Testis (tissue), 3 donors: ENCODE measurements around the gene BCORL1. TPM values are rescaled to one million over a fixed set of nuclear protein-coding genes. Genes with fewer than 3 reads are reported as not detected.

ENCODE experiments used
- DNase-seq: peaks from one replicate; pipeline ENCODE4 v3.0.0-alpha.2; 2019
- H3K27ac ChIP-seq, 2 donors: fragments of 200-600 bp; sonication (generic); one replicate each; pipeline ENCODE4 v1.5.1; 2019
- H3K27me3 ChIP-seq: fragments of 200-600 bp; sonication (generic); one replicate; pipeline ENCODE4 v1.5.1; 2019
- H3K36me3 ChIP-seq: fragments of 200-600 bp; sonication (generic); one replicate; pipeline ENCODE4 v1.5.1; 2017; ENCODE audit warnings: low read depth; ENCODE audit errors: missing control alignments
- H3K4me1 ChIP-seq: fragments of 200-600 bp; sonication (generic); one replicate; pipeline ENCODE4 v1.5.1; 2019
- H3K4me3 ChIP-seq, 2 donors: fragments of 200-600 bp; sonication (generic); one replicate each; pipeline ENCODE4 v1.5.1; 2017 to 2019
- H3K9me3 ChIP-seq: fragments of 200-600 bp; sonication (generic); one replicate; pipeline ENCODE4 v1.5.1; 2017
- POLR2A ChIP-seq: fragments of 450-650 bp; IDR thresholded peaks from one replicate; pipeline ENCODE4 v1.6.1; 2017; ENCODE audit warnings: antibody characterized with exemption, mild to moderate bottlenecking, moderate library complexity
- WGBS, 2 donors: methylation state at CpG; one replicate each; pipeline ENCODE4 v1.1.5; 2018; 5-methylcytosine and 5-hydroxymethylcytosine counted together
- intact Hi-C: fragments of 100-400 bp; cut with DNase I; formaldehyde crosslinking; loops from one replicate; pipeline ENCODE4 v1.15.1; 2023; ENCODE audit warnings: low total_unique reads
- polyA plus RNA-seq: library from polyadenylated mRNA; stranded (reverse); fragments of 350-450 nt; fragmentation: Illumina TruSeq; extraction: RNeasy Lipid Tissue Mini Kit (QIAGEN cat#74804); gene quantifications from one replicate; pipeline ENCODE4 v1.2.3, GENCODE V29; 2014; ENCODE audit warnings: low read depth, low replicate concordance; ENCODE audit not compliant: insufficient read depth
- total RNA-seq, 2 donors: library from RNA; depleted of rRNA; stranded (reverse); fragments of >200 nt; gene quantifications; one replicate each; pipeline ENCODE4 v1.2.3, GENCODE V29; 2016
- TF ChIP-seq, protein P1 (sequence below), 3 experiments: fragments of 450-650 bp in 2 of 3; fragments of 200-600 bp in 1 of 3; sonication (generic) in 1 of 3; IDR thresholded peaks; one replicate each; pipeline ENCODE4 v1.5.1; 2016 to 2019; ENCODE audit warnings: antibody characterized with exemption in 3 of 3, mild to moderate bottlenecking in 2 of 3, moderate library complexity in 1 of 3

The BCORL1 gene
- total and polyA plus RNA-seq, 3 donors from 2014 or later, result 27.7 to 33.1 (median 32.3) TPM

GRCh38 chrX:129953334-129953648 lies 29.1 kb upstream of the BCORL1 start:
- no peaks in the 10 kb centered on the region for H3K9me3 ChIP-seq
- DNase-seq, result no peak
- H3K27me3 ChIP-seq, result no peaks in the 10 kb centered on the region
- peaks cover 3% of the 10 kb centered on the region for H3K4me1 ChIP-seq
- no peak overlapping the region for H3K27ac ChIP-seq
- intact Hi-C loops, result no loop called here
- peak overlapping the region in 1 of 2 donors; percentile 29 for H3K4me3 ChIP-seq
- no peaks in the 10 kb centered on the region for H3K36me3 ChIP-seq
- TF ChIP-seq, protein P1, sequence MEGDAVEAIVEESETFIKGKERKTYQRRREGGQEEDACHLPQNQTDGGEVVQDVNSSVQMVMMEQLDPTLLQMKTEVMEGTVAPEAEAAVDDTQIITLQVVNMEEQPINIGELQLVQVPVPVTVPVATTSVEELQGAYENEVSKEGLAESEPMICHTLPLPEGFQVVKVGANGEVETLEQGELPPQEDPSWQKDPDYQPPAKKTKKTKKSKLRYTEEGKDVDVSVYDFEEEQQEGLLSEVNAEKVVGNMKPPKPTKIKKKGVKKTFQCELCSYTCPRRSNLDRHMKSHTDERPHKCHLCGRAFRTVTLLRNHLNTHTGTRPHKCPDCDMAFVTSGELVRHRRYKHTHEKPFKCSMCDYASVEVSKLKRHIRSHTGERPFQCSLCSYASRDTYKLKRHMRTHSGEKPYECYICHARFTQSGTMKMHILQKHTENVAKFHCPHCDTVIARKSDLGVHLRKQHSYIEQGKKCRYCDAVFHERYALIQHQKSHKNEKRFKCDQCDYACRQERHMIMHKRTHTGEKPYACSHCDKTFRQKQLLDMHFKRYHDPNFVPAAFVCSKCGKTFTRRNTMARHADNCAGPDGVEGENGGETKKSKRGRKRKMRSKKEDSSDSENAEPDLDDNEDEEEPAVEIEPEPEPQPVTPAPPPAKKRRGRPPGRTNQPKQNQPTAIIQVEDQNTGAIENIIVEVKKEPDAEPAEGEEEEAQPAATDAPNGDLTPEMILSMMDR (IDR thresholded peaks at IDR 0.05), result no peak
- TF ChIP-seq POLR2A, result no peak
- WGBS, 2 donors, result 8% methylated on average over 15 of the region's 18 CpGs; no CpG with 5 or more reads in 1 of the 2 donors

DNA sequence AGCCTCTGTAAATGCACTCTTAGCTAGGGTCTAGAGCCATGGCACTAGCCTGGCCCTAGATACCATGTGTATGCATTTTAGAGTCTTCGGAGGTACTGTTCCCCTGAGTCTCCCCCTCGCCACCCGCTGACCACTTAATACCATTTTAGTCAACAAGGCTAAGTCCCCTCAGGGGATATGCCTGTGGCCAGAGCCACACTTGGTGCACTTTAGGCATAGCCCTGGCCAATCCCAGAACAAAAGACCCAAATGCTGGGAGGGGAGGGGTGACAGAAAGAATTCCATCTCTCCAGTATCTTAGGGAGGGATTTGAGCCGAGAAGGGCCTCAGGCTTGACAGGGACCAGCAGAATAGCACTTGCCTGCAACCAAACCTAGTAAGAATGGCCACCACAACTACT lies 28.6 kb upstream of the BCORL1 start:
- Histone ChIP-seq H3K4me1 (peaks cover 3% of the 10 kb centered on the region), H3K36me3 (no peaks in the 10 kb centered on the region), H3K4me3 (no peak overlapping the region), H3K27me3 (no peaks in the 10 kb centered on the region), H3K27ac (no peak overlapping the region), H3K9me3 (no peaks in the 10 kb centered on the region)
- TF ChIP-seq, protein P1 (IDR thresholded peaks at IDR 0.05), result no peak
- TF ChIP-seq POLR2A, result no peak
- intact Hi-C loops, result no loop called here
- no peak for DNase-seq
- 84 to 100% methylated on average over 3 to 4 of the region's 4 CpGs for WGBS, 2 donors

DNA sequence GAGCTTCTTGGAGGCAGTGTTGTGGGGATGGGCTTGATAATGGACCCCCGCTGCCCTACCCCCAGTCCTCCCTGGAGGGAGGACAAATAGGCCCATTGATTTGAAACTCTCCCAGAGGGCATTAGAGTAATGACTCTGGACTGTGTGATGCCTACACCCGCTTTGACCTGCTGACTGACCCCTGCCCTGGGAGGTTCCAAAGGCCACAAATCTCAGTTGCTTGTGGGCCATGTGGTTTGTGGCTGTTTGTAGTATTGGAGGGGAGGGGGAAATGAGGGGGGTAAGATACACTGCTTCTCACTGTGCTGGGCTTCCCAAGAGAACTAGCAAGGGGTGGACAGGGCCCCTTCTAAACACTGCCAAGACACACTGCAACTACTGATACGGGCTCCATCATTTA lies 27.6 kb upstream of the BCORL1 start:
- no peaks in the 10 kb centered on the region for H3K27me3 ChIP-seq
- TF ChIP-seq, protein P1 (IDR thresholded peaks at IDR 0.05), result no peak
- TF ChIP-seq POLR2A, result no peak
- 67 to 88% methylated on average over 1 to 2 of the region's 3 CpGs for WGBS, 2 donors
- no peaks in the 10 kb centered on the region for H3K9me3 ChIP-seq
- H3K27ac ChIP-seq, result no peak overlapping the region
- intact Hi-C loops, result no loop called here
- no peaks in the 10 kb centered on the region for H3K36me3 ChIP-seq
- no peak for DNase-seq
- peaks cover 3% of the 10 kb centered on the region for H3K4me1 ChIP-seq
- H3K4me3 ChIP-seq, result no peak overlapping the region

GRCh38 chrX:129955682-129956081 lies 26.8 kb upstream of the BCORL1 start:
- peaks cover 3% of the 10 kb centered on the region for H3K4me1 ChIP-seq
- intact Hi-C loops, result no loop called here

GRCh38 chrX:129956145-129956544 lies 26.3 kb upstream of the BCORL1 start:
- TF ChIP-seq, protein P1 (IDR thresholded peaks at IDR 0.05), result no peak
- H3K4me3 ChIP-seq, result no peak overlapping the region
- peaks cover 3% of the 10 kb centered on the region for H3K4me1 ChIP-seq
- no peaks in the 10 kb centered on the region for H3K36me3 ChIP-seq
- no peaks in the 10 kb centered on the region for H3K27me3 ChIP-seq
- 61 to 62% methylated on average over 10 of the region's 10 CpGs for WGBS, 2 donors
- no peaks in the 10 kb centered on the region for H3K9me3 ChIP-seq
- intact Hi-C loops, result no loop called here
- no peak for DNase-seq
- no peak overlapping the region for H3K27ac ChIP-seq

More at GRCh38 chrX:129955682-129956081, 26.8 kb upstream of the BCORL1 start:
- TF ChIP-seq, protein P1 (IDR thresholded peaks at IDR 0.05), result no peak
- no peak for TF ChIP-seq POLR2A
- no peaks in the 10 kb centered on the region for H3K36me3 ChIP-seq
- H3K9me3 ChIP-seq, result no peaks in the 10 kb centered on the region
- no peak for DNase-seq
- H3K4me3 ChIP-seq, result no peak overlapping the region
- WGBS, 2 donors, result 90 to 93% methylated on average over 3 of the region's 3 CpGs
- H3K27ac ChIP-seq, result no peak overlapping the region
- H3K27me3 ChIP-seq, result no peaks in the 10 kb centered on the region
